Heart left ventricle (tissue), 13 donors: ENCODE results near the gene NUP50.

Experiments
- CTCF ChIP-seq, 12 donors: fragments of 200-600 bp; sonication (generic) in 4 of 12; IDR thresholded peaks; one replicate each; pipeline versions ENCODE4 v1.5.0 to v1.8.0; 2018 to 2022; ENCODE audit warnings: antibody characterized with exemption in 12 of 12, mild to moderate bottlenecking in 5 of 12
- POLR2A ChIP-seq, 2 donors: fragments of 450-650 bp; IDR thresholded peaks; one replicate each; pipeline ENCODE4 v1.6.1; 2017; ENCODE audit warnings: antibody characterized with exemption in 2 of 2, mild to moderate bottlenecking in 2 of 2, moderate library complexity in 2 of 2
- donor health status: ischemic (EF 13 %, LVEDD 7.1; RV severe dilation, severe dysfunction).
- donor health status: DM: no; HTN: yes; CAD: no.
- donor health status: DM: no; HTN: no; CAD: no.
- donor health status: ischemic (EF 25% LVEDD 6.9; RV normal size, moderate dysfunction).
- donor health status: ischemic (EF 25% LVEDD 5.7; RV mildly dilated, moderate dysfunction).
- donor health status: ischemic (EF 35%, LVEDD 5.7; RV mildly dilated, moderate dysfunction).
- donor health status: nonischemic (EF 11% LVEDD 7.7; RV severe dilation, severe dysfunction).
- donor health status: DM: yes; HTN: yes; CAD: no.
- donor health status: PGD.
- donor health status: ischemic (EF 29% LVEDD 5.4; RV normal size, mild dysfunction).
- donor health status: nonischemic (EF 23%, LVEDD 6.1; RV moderate dilation, normal function).

DNA sequence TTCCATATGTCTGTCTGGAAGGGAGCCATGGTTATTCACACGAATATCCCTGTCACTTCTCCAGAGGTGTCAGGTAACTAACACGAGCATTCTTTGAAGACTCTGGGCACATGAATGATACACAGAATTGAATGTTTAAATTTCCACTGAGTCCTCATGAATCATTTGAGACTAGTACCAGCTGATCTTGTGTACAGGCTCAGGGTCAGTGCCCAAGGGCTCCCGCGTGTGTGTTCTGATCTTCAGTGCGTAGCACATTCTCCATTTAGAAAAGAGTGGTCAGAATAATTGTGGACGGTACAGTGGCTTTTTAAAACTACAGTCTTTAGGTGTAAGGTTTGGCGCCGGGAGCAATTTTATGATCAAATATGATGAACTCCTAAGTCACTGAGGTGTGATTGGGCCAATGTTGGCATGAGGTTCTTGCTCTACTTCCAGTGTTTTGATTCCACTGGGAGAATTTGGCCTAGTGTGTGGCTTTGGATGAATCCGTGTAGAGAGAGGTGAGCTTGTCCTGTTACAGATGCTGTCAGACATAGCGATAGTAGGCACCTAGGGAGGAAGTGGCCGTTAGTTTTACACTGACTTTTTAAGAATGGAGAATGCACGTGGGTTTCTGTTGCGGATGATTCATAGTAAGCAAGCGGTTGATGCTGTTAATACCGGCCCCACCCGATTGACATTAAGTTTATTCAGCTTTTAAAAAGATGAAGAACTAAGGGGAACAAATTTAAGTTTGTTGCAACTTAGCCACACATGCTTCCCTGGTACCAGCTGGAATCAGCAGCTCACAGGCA is 22.2 kb downstream of the NUP50 start:
- TF ChIP-seq POLR2A (IDR thresholded peaks at IDR 0.05) (no peak), CTCF (IDR thresholded peaks at IDR 0.05) (no peak)
